H9 (cell line): ENCODE data around the gene UBASH3A. TPM values are rescaled to one million over a fixed set of nuclear protein-coding genes. Genes with fewer than 3 reads are reported as not detected.

ENCODE experiments used
- DNase-seq: peaks from one replicate; pipeline ENCODE4 v3.0.0-alpha.2; 2017
- H2AFZ ChIP-seq: one replicate; pipeline ENCODE4 v1.6.1; 2013; ENCODE audit warnings: mild to moderate bottlenecking, low read length, control low read depth, moderate library complexity
- H2AK5ac ChIP-seq: 2 replicates; pipeline ENCODE4 v1.6.1; 2013; ENCODE audit warnings: low read length, control low read depth, mixed read lengths; ENCODE audit not compliant: insufficient read length
- H2BK120ac ChIP-seq: one replicate; pipeline ENCODE4 v1.6.1; 2013; ENCODE audit warnings: low read depth, mild to moderate bottlenecking, low read length, control low read depth, inconsistent platforms; ENCODE audit not compliant: poor library complexity, severe bottlenecking
- H2BK12ac ChIP-seq: 2 replicates; pipeline ENCODE4 v1.6.1; 2013; ENCODE audit warnings: low read length, control low read depth, mixed read lengths, low read depth; ENCODE audit not compliant: insufficient read length
- H2BK15ac ChIP-seq: 2 replicates; pipeline ENCODE4 v1.6.1; 2013; ENCODE audit warnings: low read depth, low read length, control low read depth
- H2BK20ac ChIP-seq: one replicate; pipeline ENCODE4 v1.6.1; 2013; ENCODE audit warnings: low read depth, mild to moderate bottlenecking, low read length, control low read depth, inconsistent platforms; ENCODE audit not compliant: poor library complexity, severe bottlenecking
- H2BK5ac ChIP-seq: 2 replicates; pipeline ENCODE4 v1.6.1; 2013; ENCODE audit warnings: low read length, control low read depth, mixed read lengths; ENCODE audit not compliant: insufficient read length
- H3K14ac ChIP-seq: 2 replicates; pipeline ENCODE4 v1.6.1; 2013; ENCODE audit warnings: low read length, control low read depth; ENCODE audit not compliant: insufficient read depth
- H3K18ac ChIP-seq: 2 replicates; pipeline ENCODE4 v1.6.1; 2013; ENCODE audit warnings: low read depth, mild to moderate bottlenecking, mixed read lengths, low read length, control low read depth; ENCODE audit not compliant: insufficient read length
- H3K23ac ChIP-seq: 2 replicates; pipeline ENCODE4 v1.6.1; 2013; ENCODE audit warnings: low read length, control low read depth, mixed read lengths, low read depth; ENCODE audit not compliant: insufficient read length
- H3K23me2 ChIP-seq: 2 replicates; pipeline ENCODE4 v1.6.1; 2013; ENCODE audit warnings: low read depth, mild to moderate bottlenecking, mixed read lengths, low read length, control low read depth; ENCODE audit not compliant: insufficient read length, poor library complexity, severe bottlenecking
- H3K27ac ChIP-seq: 2 replicates; pipeline ENCODE4 v1.5.1; 2013; ENCODE audit warnings: low read length, control low read depth, mixed read lengths, low read depth; ENCODE audit not compliant: insufficient read length
- H3K27me3 ChIP-seq: 2 replicates; pipeline ENCODE4 v1.6.1; 2013; ENCODE audit warnings: low read length, control low read depth, inconsistent platforms; ENCODE audit not compliant: insufficient read depth
- H3K4ac ChIP-seq: 2 replicates; pipeline ENCODE4 v1.6.1; 2013; ENCODE audit warnings: low read depth, mild to moderate bottlenecking, control low read depth, inconsistent platforms, low read length, moderate library complexity
- H3K4me1 ChIP-seq: 2 replicates; pipeline ENCODE4 v1.6.1; 2013; ENCODE audit warnings: low read length, control low read depth, inconsistent platforms; ENCODE audit not compliant: insufficient read depth
- H3K4me2 ChIP-seq: 2 replicates; pipeline ENCODE4 v1.6.1; 2013; ENCODE audit warnings: low read length, control low read depth, mixed read lengths; ENCODE audit not compliant: insufficient read length, insufficient read depth
- H3K56ac ChIP-seq: 2 replicates; pipeline ENCODE4 v1.6.1; 2013; ENCODE audit warnings: low read depth, mild to moderate bottlenecking, mixed read lengths, low read length, control low read depth; ENCODE audit not compliant: insufficient read length
- H3K79me1 ChIP-seq: 2 replicates; pipeline ENCODE4 v1.6.1; 2013; ENCODE audit warnings: low read depth, mild to moderate bottlenecking, moderate library complexity, low read length, control low read depth, inconsistent platforms; ENCODE audit not compliant: insufficient read depth, poor library complexity, severe bottlenecking
- H3K79me2 ChIP-seq: 2 replicates; pipeline ENCODE4 v1.6.1; 2013; ENCODE audit warnings: low read length, control low read depth, inconsistent platforms; ENCODE audit not compliant: insufficient read depth
- H3K9ac ChIP-seq: 2 replicates; pipeline ENCODE4 v1.6.1; 2013; ENCODE audit warnings: low read length, control low read depth, mixed read lengths; ENCODE audit not compliant: insufficient read length; ENCODE audit errors: extremely low read depth
- H3K9me3 ChIP-seq: one replicate; pipeline ENCODE4 v1.6.1; 2013; ENCODE audit warnings: low read depth, low read length, inconsistent platforms; ENCODE audit not compliant: control insufficient read depth
- H3T11ph ChIP-seq: one replicate; pipeline ENCODE4 v1.6.1; 2013; ENCODE audit warnings: mild to moderate bottlenecking, low read length, control low read depth, inconsistent platforms
- H4K20me1 ChIP-seq: one replicate; pipeline ENCODE4 v1.6.1; 2013; ENCODE audit not compliant: control insufficient read depth, insufficient read length, insufficient read depth
- H4K5ac ChIP-seq: 2 replicates; pipeline ENCODE4 v1.6.1; 2013; ENCODE audit warnings: low read depth, mild to moderate bottlenecking, mixed read lengths, low read length, control low read depth; ENCODE audit not compliant: insufficient read length
- H4K8ac ChIP-seq: replicated peaks from 2 replicates; pipeline ENCODE4 v1.6.1; 2013; ENCODE audit warnings: low read length, control low read depth, mixed read lengths, low read depth; ENCODE audit not compliant: insufficient read length
- H4K91ac ChIP-seq: 2 replicates; pipeline ENCODE4 v1.6.1; 2013; ENCODE audit warnings: low read depth, mild to moderate bottlenecking, moderate library complexity, mixed read lengths, low read length, control low read depth; ENCODE audit not compliant: insufficient read length
- H3K27ac Mint-ChIP-seq, 3 experiments: 2 replicates in 2 of 3; 3 replicates in 1 of 3; pipeline ENCODE4 v1.8.0; 2020 to 2021; ENCODE audit warnings: mixed read lengths in 3 of 3, mild to moderate bottlenecking in 1 of 3, moderate library complexity in 1 of 3
- H3K27me3 Mint-ChIP-seq: 2 replicates; pipeline ENCODE4 v1.8.0; 2021; ENCODE audit warnings: low read depth, mild to moderate bottlenecking, moderate library complexity, mixed read lengths
- H3K36me3 Mint-ChIP-seq, 3 experiments: 2 replicates in 2 of 3; 3 replicates in 1 of 3; pipeline ENCODE4 v1.8.0; 2020 to 2021; ENCODE audit warnings: low read depth in 3 of 3, mixed read lengths in 3 of 3; ENCODE audit not compliant: insufficient read depth in 1 of 3
- H3K4me1 Mint-ChIP-seq, 2 experiments: 2 replicates each; pipeline ENCODE4 v1.8.0; 2020; ENCODE audit warnings: mixed read lengths in 2 of 2
- H3K4me3 Mint-ChIP-seq, 2 experiments: 2 replicates in 1 of 2; 3 replicates in 1 of 2; pipeline ENCODE4 v1.8.0; 2020 to 2021; ENCODE audit warnings: mild to moderate bottlenecking in 2 of 2, mixed read lengths in 2 of 2, moderate library complexity in 1 of 2
- H3K9me3 Mint-ChIP-seq, 2 experiments: 2 replicates in 1 of 2; 3 replicates in 1 of 2; pipeline ENCODE4 v1.8.0; 2020; ENCODE audit warnings: mild to moderate bottlenecking in 2 of 2, mixed read lengths in 2 of 2, moderate library complexity in 1 of 2
- CTCF ChIP-seq: fragments of 200-600 bp; sonication (generic); conservative IDR thresholded peaks from 3 replicates; pipeline ENCODE4 v1.8.0; 2021; ENCODE audit warnings: antibody characterized with exemption, mild to moderate bottlenecking
- WGBS: extraction: QIAGEN DNeasy Blood & Tissue Kit; methylation state at CpG from one replicate; pipeline ENCODE4 v1.1.7; 2013; ENCODE audit warnings: missing lambda C conversion rate, low lambda C conversion rate, mixed read lengths; ENCODE audit not compliant: insufficient read length; ENCODE audit errors: extremely low coverage; 5-methylcytosine and 5-hydroxymethylcytosine counted together
- total RNA-seq: library from RNA; stranded (reverse); gene quantifications from 2 replicates; pipeline ENCODE4 v1.2.1, GENCODE V29; 2021

Gene UBASH3A
- total RNA-seq, 1 experiment from 2014 or later: not detected

- Histone ChIP-seq H3K27ac (no peak overlapping the region), H4K20me1 (peaks cover 2% of the 10 kb centered on the region), H4K5ac (no peak overlapping the region), H3T11ph (no peak overlapping the region), H3K56ac (no peak overlapping the region), H4K8ac (no peak overlapping the region), H3K4ac (no peak overlapping the region), H3K4me2 (peak overlapping the region; percentile 8), H2AK5ac (no peak overlapping the region), H3K27me3 (no peaks in the 10 kb centered on the region), H2BK5ac (no peak overlapping the region), H3K9ac (no peak overlapping the region), H2BK20ac (no peak overlapping the region), H3K79me2 (no peaks in the 10 kb centered on the region), H3K9me3 (no peaks in the 10 kb centered on the region), H4K91ac (no peak overlapping the region), H2BK12ac (peak overlapping the region; percentile 82), H2BK15ac (no peak overlapping the region), H2AFZ (no peak overlapping the region), H3K4me1 (peaks cover 6% of the 10 kb centered on the region; the same call in 1 of the 2 replicates), H3K23ac (no peak overlapping the region), H2BK120ac (no peak overlapping the region), H3K14ac (peak overlapping the region; percentile 41; the same call in 1 of the 2 replicates), H3K18ac (peak overlapping the region; percentile 10), H3K79me1 (no peaks in the 10 kb centered on the region), H3K23me2 (no peaks in the 10 kb centered on the region)
- no peak for TF ChIP-seq CTCF
- Mint-ChIP-seq H3K27ac (peak overlapping the region; percentile 57 to 89 (median 76); a peak in 5 of 7 replicates), H3K4me1 (peaks cover 38 to 40% of the 10 kb centered on the region in 2 experiments), H3K36me3 (peaks cover 0 to 2% (median 0%) of the 10 kb centered on the region in 3 experiments; a peak in 2 of 7 replicates), H3K4me3 (peak overlapping the region in 1 of 2 experiments; percentile 40; a peak in 2 of 5 replicates), H3K27me3 (peaks cover 25% of the 10 kb centered on the region), H3K9me3 (peaks cover 0 to 7% of the 10 kb centered on the region in 2 experiments; a peak in 1 of 5 replicates)
- DNase-seq: peak; percentile 46
- WGBS: no CpG with 5 or more reads among the region's 6 CpGs
Observed at GRCh38 chr21:42389449-42389835, 14.3 kb upstream of the UBASH3A start.
